Esophagus muscularis mucosa (tissue), 4 donors: ENCODE results near the gene IRAG1. TPM values are rescaled to one million over a fixed set of nuclear protein-coding genes. Genes with fewer than 3 reads are reported as not detected.

Experiments used
- DNase-seq: peaks from one replicate; pipeline ENCODE4 v3.0.0-alpha.2; 2017; ENCODE audit errors: extremely low spot score
- H3K27ac ChIP-seq, 4 donors: fragments of 200-600 bp; sonication (generic); replicated peaks in 1 of 4; 1 replicate in 3 of 4; 2 replicates in 1 of 4; pipeline ENCODE4 v1.5.1; 2016 to 2019; ENCODE audit warnings: mild to moderate bottlenecking in 1 of 4
- H3K27me3 ChIP-seq, 4 donors: fragments of 200-600 bp; sonication (generic); one replicate each; pipeline versions ENCODE4 v1.5.1 to v1.6.0; 2016 to 2019
- H3K36me3 ChIP-seq, 4 donors: fragments of 200-600 bp; sonication (generic); one replicate each; pipeline ENCODE4 v1.5.1; 2016 to 2019
- H3K4me1 ChIP-seq, 4 donors: fragments of 200-600 bp; sonication (generic); one replicate each; pipeline ENCODE4 v1.5.1; 2016 to 2019
- H3K4me3 ChIP-seq, 4 donors: fragments of 200-600 bp; sonication (generic); 1 replicate in 2 of 4; 2 replicates in 2 of 4; pipeline ENCODE4 v1.5.1; 2016 to 2019; ENCODE audit warnings: mild to moderate bottlenecking in 4 of 4, moderate library complexity in 1 of 4
- H3K9me3 ChIP-seq, 4 donors: fragments of 200-600 bp; sonication (generic); 1 replicate in 3 of 4; 2 replicates in 1 of 4; pipeline ENCODE4 v1.5.1; 2016 to 2019
- CTCF ChIP-seq, 3 experiments: fragments of 200-600 bp in 2 of 3; fragments of 450-650 bp in 1 of 3; sonication (generic) in 2 of 3; IDR thresholded peaks; one replicate each; pipeline ENCODE4 v1.5.1; 2017 to 2019; ENCODE audit warnings: antibody characterized with exemption in 3 of 3, mild to moderate bottlenecking in 2 of 3, moderate library complexity in 1 of 3
- EP300 ChIP-seq: sonication (generic); formaldehyde crosslinking; IDR thresholded peaks from one replicate; pipeline ENCODE4 v1.6.1; 2017; ENCODE audit warnings: antibody characterized with exemption
- POLR2A ChIP-seq: fragments of 450-650 bp; IDR thresholded peaks from one replicate; pipeline ENCODE4 v1.6.1; 2017; ENCODE audit warnings: antibody characterized with exemption, moderate library complexity, mild to moderate bottlenecking, low read depth
- POLR2AphosphoS5 ChIP-seq, 2 donors: sonication (generic); formaldehyde crosslinking; IDR thresholded peaks; one replicate each; pipeline ENCODE4 v1.6.1; 2017; ENCODE audit warnings: antibody characterized with exemption in 2 of 2
- WGBS: methylation state at CpG from one replicate; pipeline ENCODE4 v1.1.5; 2018; 5-methylcytosine and 5-hydroxymethylcytosine counted together
- intact Hi-C: fragments of 100-400 bp; cut with DNase I; formaldehyde crosslinking; loops from one replicate; pipeline ENCODE4 v1.15.1; 2023
- total RNA-seq, 4 donors: library from RNA; depleted of rRNA; stranded (reverse); fragments of >200 nt; gene quantifications; one replicate each; pipeline versions ENCODE4 v1.1.0 to v1.2.1, GENCODE V29; 2016

The IRAG1 gene
- total RNA-seq, 4 donors from 2014 or later, result 205 to 338 (median 276) TPM

GRCh38 chr11:10666556-10667520 is 26.7 kb downstream of the IRAG1 start:
- H3K27ac ChIP-seq, result peak overlapping the region; percentile 85 to 90 (median 86)
- no peak for DNase-seq
- WGBS, result 38% methylated on average over 5 of the region's 6 CpGs
- no peaks in the 10 kb centered on the region for H3K36me3 ChIP-seq
- no peaks in the 10 kb centered on the region for H3K27me3 ChIP-seq
- TF ChIP-seq CTCF (IDR thresholded peaks at IDR 0.05) (no peak), POLR2AphosphoS5 (IDR thresholded peaks at IDR 0.05) (peak in 1 of 2 donors; percentile 5), EP300 (no peak), POLR2A (no peak)
- no peak overlapping the region for H3K4me3 ChIP-seq
- intact Hi-C loops, result no loop called here
- H3K4me1 ChIP-seq, result peaks cover 55 to 100% (median 97%) of the 10 kb centered on the region in 4 donors
- H3K9me3 ChIP-seq, result no peaks in the 10 kb centered on the region

- WGBS, result 83% methylated on average over 1 of the region's 1 CpG
- peak overlapping the region; percentile 85 to 90 (median 86) for H3K27ac ChIP-seq
- DNase-seq, result no peak
Observed at GRCh38 chr11:10664496-10664895, 29.1 kb downstream of the IRAG1 start.

GRCh38 chr11:10663990-10664389 is 29.6 kb downstream of the IRAG1 start:
- no peak overlapping the region for H3K4me3 ChIP-seq
- no peak for DNase-seq
- H3K9me3 ChIP-seq, result no peaks in the 10 kb centered on the region
- H3K36me3 ChIP-seq, result no peaks in the 10 kb centered on the region
- peak; percentile 13 to 21 for TF ChIP-seq POLR2AphosphoS5 (IDR thresholded peaks at IDR 0.05)
- no peak for TF ChIP-seq CTCF (IDR thresholded peaks at IDR 0.05)
- no peak for TF ChIP-seq EP300
- TF ChIP-seq POLR2A, result no peak
- no peaks in the 10 kb centered on the region for H3K27me3 ChIP-seq
- intact Hi-C loops, result no loop called here
- WGBS, result 49% methylated on average over 6 of the region's 6 CpGs
- peaks cover 72 to 100% (median 98%) of the 10 kb centered on the region in 4 donors for H3K4me1 ChIP-seq
- peak overlapping the region; percentile 85 to 90 (median 86) for H3K27ac ChIP-seq

More at GRCh38 chr11:10664496-10664895, 29.1 kb downstream of the IRAG1 start:
- Histone ChIP-seq H3K9me3 (no peaks in the 10 kb centered on the region), H3K4me3 (no peak overlapping the region), H3K36me3 (no peaks in the 10 kb centered on the region), H3K4me1 (peaks cover 72 to 100% (median 98%) of the 10 kb centered on the region in 4 donors), H3K27me3 (no peaks in the 10 kb centered on the region)
- TF ChIP-seq EP300, result no peak
- no peak for TF ChIP-seq CTCF (IDR thresholded peaks at IDR 0.05)
- TF ChIP-seq POLR2A, result no peak
- TF ChIP-seq POLR2AphosphoS5 (IDR thresholded peaks at IDR 0.05), result no peak
- intact Hi-C loops, result no loop called here

GRCh38 chr11:10663365-10663764 is 30.2 kb downstream of the IRAG1 start:
- intact Hi-C loops, result no loop called here
- Histone ChIP-seq H3K4me3 (no peak overlapping the region), H3K27me3 (no peaks in the 10 kb centered on the region), H3K36me3 (no peaks in the 10 kb centered on the region), H3K9me3 (no peaks in the 10 kb centered on the region), H3K4me1 (peaks cover 72 to 100% (median 98%) of the 10 kb centered on the region in 4 donors), H3K27ac (peak overlapping the region; percentile 85 to 90 (median 86))
- no peak for DNase-seq
- no peak for TF ChIP-seq POLR2A

- Histone ChIP-seq H3K4me3 (no peak overlapping the region), H3K9me3 (no peaks in the 10 kb centered on the region), H3K27me3 (no peaks in the 10 kb centered on the region), H3K4me1 (peaks cover 70 to 100% (median 98%) of the 10 kb centered on the region in 4 donors), H3K36me3 (no peaks in the 10 kb centered on the region), H3K27ac (peak overlapping the region; percentile 85 to 90 (median 86))
- TF ChIP-seq EP300, result no peak
- TF ChIP-seq CTCF (IDR thresholded peaks at IDR 0.05), result no peak
- no peak for TF ChIP-seq POLR2A
- no peak for TF ChIP-seq POLR2AphosphoS5 (IDR thresholded peaks at IDR 0.05)
- WGBS, result 82% methylated on average over 2 of the region's 2 CpGs
- intact Hi-C loops, result no loop called here
- no peak for DNase-seq
Observed at GRCh38 chr11:10660323-10660722, 33.2 kb downstream of the IRAG1 start.
